Measurements from ENCODE around the gene CHST11.

- no peak for TF ChIP-seq EGR1 (IDR thresholded peaks at IDR 0.05; ENCODE audit: borderline replicate concordance in 1 of 2, low read depth in 2 of 2, low read length in 2 of 2)
- TF ChIP-seq CHD2 (IDR thresholded peaks at IDR 0.05; ENCODE audit: borderline replicate concordance, low read depth, low read length) = no peak
- no peak for TF ChIP-seq POLR2A (IDR thresholded peaks at IDR 0.05; ENCODE audit: low read depth, low read length)
- no peak for TF ChIP-seq BHLHE40 (IDR thresholded peaks at IDR 0.05; ENCODE audit: borderline replicate concordance in 1 of 2, low read depth in 2 of 2, low read length in 1 of 2)
- TF ChIP-seq SRF (IDR thresholded peaks at IDR 0.05; ENCODE audit: low read depth in 2 of 2, low read length in 2 of 2) = no peak
- TF ChIP-seq RCOR1 (conservative IDR thresholded peaks at IDR 0.05; ENCODE audit: low read depth, low read length) = no peak
- TF ChIP-seq TBL1XR1 (IDR thresholded peaks at IDR 0.05; ENCODE audit: low read depth, low read length) = no peak
- no peak for TF ChIP-seq SREBF2 (IDR thresholded peaks at IDR 0.05; ENCODE audit: low read length)
- TF ChIP-seq, protein P1, sequence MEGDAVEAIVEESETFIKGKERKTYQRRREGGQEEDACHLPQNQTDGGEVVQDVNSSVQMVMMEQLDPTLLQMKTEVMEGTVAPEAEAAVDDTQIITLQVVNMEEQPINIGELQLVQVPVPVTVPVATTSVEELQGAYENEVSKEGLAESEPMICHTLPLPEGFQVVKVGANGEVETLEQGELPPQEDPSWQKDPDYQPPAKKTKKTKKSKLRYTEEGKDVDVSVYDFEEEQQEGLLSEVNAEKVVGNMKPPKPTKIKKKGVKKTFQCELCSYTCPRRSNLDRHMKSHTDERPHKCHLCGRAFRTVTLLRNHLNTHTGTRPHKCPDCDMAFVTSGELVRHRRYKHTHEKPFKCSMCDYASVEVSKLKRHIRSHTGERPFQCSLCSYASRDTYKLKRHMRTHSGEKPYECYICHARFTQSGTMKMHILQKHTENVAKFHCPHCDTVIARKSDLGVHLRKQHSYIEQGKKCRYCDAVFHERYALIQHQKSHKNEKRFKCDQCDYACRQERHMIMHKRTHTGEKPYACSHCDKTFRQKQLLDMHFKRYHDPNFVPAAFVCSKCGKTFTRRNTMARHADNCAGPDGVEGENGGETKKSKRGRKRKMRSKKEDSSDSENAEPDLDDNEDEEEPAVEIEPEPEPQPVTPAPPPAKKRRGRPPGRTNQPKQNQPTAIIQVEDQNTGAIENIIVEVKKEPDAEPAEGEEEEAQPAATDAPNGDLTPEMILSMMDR (IDR thresholded peaks at IDR 0.05 in 2 of 3, conservative IDR thresholded peaks at IDR 0.05 in 1 of 3; ENCODE audit: control insufficient read depth in 2 of 3, extremely low read depth in 1 of 3, insufficient read depth in 1 of 3, low read depth in 3 of 3, low read length in 3 of 3) = no peak
- no peak for TF ChIP-seq JUNB (IDR thresholded peaks at IDR 0.05)
Observed at GRCh38 chr12:104588921-104589590, 132.3 kb downstream of the CHST11 start.
